HG02973 (cell line): ENCODE measurements around the gene SULT1A1.
"Not testable (repeated sequence)": the region's sequence is repeated elsewhere in the genome, so short reads cannot be mapped to it uniquely, and the experiment has no call there.

Experiments used
- ATAC-seq: cut with Tn5 transposase; IDR thresholded peaks from one replicate; pipeline ENCODE4 v1.9.1; 2021; ENCODE audit warnings: moderate library complexity; ENCODE audit not compliant: unreplicated experiment

SULT1A1 gene

GRCh38 chr16:28608867-28609596 lies 812 bp downstream of the SULT1A1 start:
- not testable (repeated sequence) for ATAC-seq

- not testable (repeated sequence) for ATAC-seq
These were observed 1.4 kb downstream of the SULT1A1 start for GRCh38 chr16:28608496-28608808.

- not testable (repeated sequence) for ATAC-seq
These were observed 2.0 kb downstream of the SULT1A1 start for GRCh38 chr16:28607681-28608495.

- no peak for ATAC-seq
These were observed 2.7 kb downstream of the SULT1A1 start for GRCh38 chr16:28607116-28607623.

- no peak for ATAC-seq
These were observed 3.3 kb downstream of the SULT1A1 start for GRCh38 chr16:28606291-28607115.

- no peak for ATAC-seq
These were observed 5.7 kb downstream of the SULT1A1 start for GRCh38 chr16:28604186-28604565.

- ATAC-seq, result no peak
These were observed 6.3 kb downstream of the SULT1A1 start for GRCh38 chr16:28603381-28604185.

GRCh38 chr16:28602529-28602928 lies 7.3 kb downstream of the SULT1A1 start:
- no peak for ATAC-seq

GRCh38 chr16:28602062-28602461 lies 7.8 kb downstream of the SULT1A1 start:
- ATAC-seq, result not testable (repeated sequence)

GRCh38 chr16:28601589-28601988 lies 8.3 kb downstream of the SULT1A1 start:
- not testable (repeated sequence) for ATAC-seq

GRCh38 chr16:28600965-28601364 lies 8.9 kb downstream of the SULT1A1 start:
- ATAC-seq, result not testable (repeated sequence)

- ATAC-seq, result not testable (repeated sequence)
These were observed 10.2 kb downstream of the SULT1A1 start for GRCh38 chr16:28599377-28600285.

- ATAC-seq, result no peak
These were observed 12.1 kb downstream of the SULT1A1 start for GRCh38 chr16:28597692-28598261.

- no peak for ATAC-seq
These were observed 12.8 kb downstream of the SULT1A1 start, which contains the start of gene SULT1A2 for GRCh38 chr16:28596840-28597691. Gene SULT1A2, minus strand, starts transcription at chr16:28597050. Its CDS starts 1,120 bp downstream, at chr16:28595930.

GRCh38 chr16:28596115-28596630 lies 13.7 kb downstream of the SULT1A1 start:
- ATAC-seq, result no peak

- ATAC-seq, result not testable (repeated sequence)
These were observed 14.4 kb downstream of the SULT1A1 start for GRCh38 chr16:28595451-28595850.

GRCh38 chr16:28592979-28593553 lies 16.8 kb downstream of the SULT1A1 start:
- ATAC-seq, result no peak
